Omental fat pad (tissue), 4 donors: ENCODE measurements around the gene C12orf75. TPM values are rescaled to one million over a fixed set of nuclear protein-coding genes. Genes with fewer than 3 reads are reported as not detected.

Experiments
- ATAC-seq: fragments of 150-250 bp; one replicate; pipeline ENCODE4 v1.9.1; 2016; ENCODE audit warnings: mild to moderate bottlenecking, moderate library complexity; ENCODE audit not compliant: low FRiP score
- DNase-seq: peaks from one replicate; pipeline ENCODE4 v3.0.0-alpha.2; 2019; ENCODE audit warnings: low spot score
- CTCF ChIP-seq, 3 donors: fragments of 450-650 bp; IDR thresholded peaks; one replicate each; pipeline ENCODE4 v1.5.1; 2016 to 2017; ENCODE audit warnings: antibody characterized with exemption in 3 of 3, mild to moderate bottlenecking in 3 of 3, moderate library complexity in 2 of 3
- total RNA-seq, 4 donors: library from RNA; depleted of rRNA; stranded (reverse); fragments of >200 nt; gene quantifications; one replicate each; pipeline ENCODE4 v1.1.0, GENCODE V29; 2016

Gene C12orf75
- total RNA-seq, 4 donors from 2014 or later, result 3.5 to 7.0 (median 3.8) TPM

- ATAC-seq, result no peak
Measured at GRCh38 chr12:105351523-105351922, 21.0 kb downstream of the C12orf75 start.

GRCh38 chr12:105352052-105352451 lies 21.6 kb downstream of the C12orf75 start:
- DNase-seq (no peak), ATAC-seq (no peak)
- TF ChIP-seq CTCF (IDR thresholded peaks at IDR 0.05), result no peak

More at GRCh38 chr12:105351523-105351922, 21.0 kb downstream of the C12orf75 start:
- TF ChIP-seq CTCF (IDR thresholded peaks at IDR 0.05), result no peak
- DNase-seq, result no peak

GRCh38 chr12:105352940-105353635 lies 22.6 kb downstream of the C12orf75 start:
- no peak for DNase-seq
- no peak for TF ChIP-seq CTCF (IDR thresholded peaks at IDR 0.05)
- no peak for ATAC-seq

- TF ChIP-seq CTCF (IDR thresholded peaks at IDR 0.05), result no peak
- DNase-seq (no peak), ATAC-seq (peak; percentile 56)
Measured at GRCh38 chr12:105355752-105356151, 25.3 kb downstream of the C12orf75 start.

GRCh38 chr12:105357162-105357691 lies 26.7 kb downstream of the C12orf75 start:
- TF ChIP-seq CTCF (IDR thresholded peaks at IDR 0.05), result no peak
- DNase-seq, result no peak
- ATAC-seq, result peak; percentile 63

- no peak for TF ChIP-seq CTCF (IDR thresholded peaks at IDR 0.05)
- DNase-seq (no peak), ATAC-seq (no peak)
Measured at GRCh38 chr12:105358789-105359188, 28.3 kb downstream of the C12orf75 start.

- no peak for ATAC-seq
- no peak for TF ChIP-seq CTCF (IDR thresholded peaks at IDR 0.05)
Measured at GRCh38 chr12:105359856-105360255, 29.4 kb downstream of the C12orf75 start.

More at GRCh38 chr12:105359856-105360255, 29.4 kb downstream of the C12orf75 start:
- no peak for DNase-seq
